Ascending aorta (tissue), 2 donors: Measurements from ENCODE around the gene ITGA5. TPM values are rescaled to one million over a fixed set of nuclear protein-coding genes. Genes with fewer than 3 reads are reported as not detected.

ENCODE experiments used
- DNase-seq, 2 donors: peaks; one replicate each; pipeline ENCODE4 v3.0.0-alpha.2; 2019; ENCODE audit warnings: low spot score in 2 of 2
- H3K27ac ChIP-seq, 2 donors: fragments of 200-600 bp; sonication (generic); one replicate each; pipeline ENCODE4 v1.5.1; 2016 to 2017; ENCODE audit warnings: mild to moderate bottlenecking in 1 of 2
- H3K27me3 ChIP-seq: fragments of 200-600 bp; sonication (generic); one replicate; pipeline ENCODE4 v1.5.1; 2017
- H3K36me3 ChIP-seq, 2 donors: fragments of 200-600 bp; sonication (generic); one replicate each; pipeline ENCODE4 v1.5.1; 2016
- H3K4me1 ChIP-seq, 2 donors: fragments of 200-600 bp; sonication (generic); one replicate each; pipeline ENCODE4 v1.5.1; 2016 to 2017; ENCODE audit warnings: mild to moderate bottlenecking in 1 of 2
- H3K4me3 ChIP-seq, 2 donors: fragments of 200-600 bp; sonication (generic); one replicate each; pipeline ENCODE4 v1.5.1; 2016 to 2017; ENCODE audit warnings: mild to moderate bottlenecking in 1 of 2
- H3K9me3 ChIP-seq, 2 donors: fragments of 200-600 bp; sonication (generic); one replicate each; pipeline ENCODE4 v1.5.1; 2016
- CTCF ChIP-seq, 3 experiments: fragments of 200-600 bp in 2 of 3; fragments of 450-650 bp in 1 of 3; sonication (generic) in 2 of 3; IDR thresholded peaks; one replicate each; pipeline ENCODE4 v1.5.1; 2016 to 2019; ENCODE audit warnings: antibody characterized with exemption in 3 of 3, mild to moderate bottlenecking in 1 of 3, moderate library complexity in 1 of 3
- intact Hi-C: fragments of 100-400 bp; cut with DNase I; formaldehyde crosslinking; loops from one replicate; pipeline ENCODE4 v1.15.1; 2023
- total RNA-seq: library from RNA; depleted of rRNA; stranded (reverse); fragments of >200 nt; gene quantifications from one replicate; pipeline ENCODE4 v1.1.0, GENCODE V29; 2016

The ITGA5 gene
- total RNA-seq, 1 donor from 2014 or later = 973 TPM

- Histone ChIP-seq H3K4me1 (peaks cover 24 to 47% of the 10 kb centered on the region in 2 donors), H3K36me3 (peaks cover 39 to 72% of the 10 kb centered on the region in 2 donors)
- no peak for DNase-seq
Measured at GRCh38 chr12:54415221-54415929, 3.7 kb downstream of the ITGA5 start.

GRCh38 chr12:54413284-54414190 is 5.5 kb downstream of the ITGA5 start:
- Histone ChIP-seq H3K4me3 (peak overlapping the region; percentile 70 to 98), H3K4me1 (peaks cover 24 to 47% of the 10 kb centered on the region in 2 donors), H3K9me3 (no peaks in the 10 kb centered on the region), H3K36me3 (peaks cover 58 to 90% of the 10 kb centered on the region in 2 donors), H3K27ac (peak overlapping the region; percentile 37 to 97), H3K27me3 (no peaks in the 10 kb centered on the region)
- intact Hi-C loops = no loop called here
- no peak for TF ChIP-seq CTCF (IDR thresholded peaks at IDR 0.05)
- DNase-seq = peak in 1 of 2 donors; percentile 56

More at GRCh38 chr12:54415221-54415929, 3.7 kb downstream of the ITGA5 start:
- TF ChIP-seq CTCF (IDR thresholded peaks at IDR 0.05) = peak in 1 of 3 experiments; percentile 16
- H3K27ac ChIP-seq = peak overlapping the region; percentile 97
- no peaks in the 10 kb centered on the region for H3K9me3 ChIP-seq
- H3K4me3 ChIP-seq = peak overlapping the region; percentile 70 to 98
- intact Hi-C loops = no loop called here
- H3K27me3 ChIP-seq = no peaks in the 10 kb centered on the region

- peaks cover 65 to 95% of the 10 kb centered on the region in 2 donors for H3K36me3 ChIP-seq
- DNase-seq = no peak
- peak overlapping the region; percentile 70 to 98 for H3K4me3 ChIP-seq
- H3K27ac ChIP-seq = peak overlapping the region; percentile 37 to 97
- intact Hi-C loops = no loop called here
- no peaks in the 10 kb centered on the region for H3K27me3 ChIP-seq
- peaks cover 24 to 53% of the 10 kb centered on the region in 2 donors for H3K4me1 ChIP-seq
- H3K9me3 ChIP-seq = no peaks in the 10 kb centered on the region
- TF ChIP-seq CTCF (IDR thresholded peaks at IDR 0.05) = no peak
Measured at GRCh38 chr12:54412786-54413185, 6.3 kb downstream of the ITGA5 start.

- intact Hi-C loops = no loop called here
- Histone ChIP-seq H3K27me3 (no peaks in the 10 kb centered on the region), H3K4me3 (peak overlapping the region; percentile 70 to 98), H3K4me1 (peaks cover 24 to 56% of the 10 kb centered on the region in 2 donors), H3K36me3 (peaks cover 70 to 97% of the 10 kb centered on the region in 2 donors), H3K9me3 (no peaks in the 10 kb centered on the region), H3K27ac (peak overlapping the region; percentile 37 to 97)
- TF ChIP-seq CTCF (IDR thresholded peaks at IDR 0.05) = no peak
- DNase-seq = peak in 1 of 2 donors; percentile 4
Measured at GRCh38 chr12:54412348-54412747, 6.7 kb downstream of the ITGA5 start.

- H3K4me3 ChIP-seq = peak overlapping the region; percentile 70 to 98
- no peaks in the 10 kb centered on the region for H3K27me3 ChIP-seq
- peak; percentile 77 to 91 for DNase-seq
- no peak for TF ChIP-seq CTCF (IDR thresholded peaks at IDR 0.05)
- H3K9me3 ChIP-seq = no peaks in the 10 kb centered on the region
- H3K27ac ChIP-seq = peak overlapping the region; percentile 37 to 97
- peaks cover 77 to 99% of the 10 kb centered on the region in 2 donors for H3K36me3 ChIP-seq
- H3K4me1 ChIP-seq = peaks cover 24 to 56% of the 10 kb centered on the region in 2 donors
- intact Hi-C loops = no loop called here
Measured at GRCh38 chr12:54411391-54412241, 7.5 kb downstream of the ITGA5 start.
